GM12891 (cell line): ENCODE results near the gene CBLB.

Experiments used
- POLR2A ChIP-seq: IDR thresholded peaks from 2 replicates; pipeline ENCODE4 v1.6.1; 2011; ENCODE audit warnings: low read depth, low read length, control low read depth
- POLR2AphosphoS5 ChIP-seq: IDR thresholded peaks from 2 replicates; pipeline ENCODE4 v1.6.1; 2011; ENCODE audit warnings: low read depth, low read length, control low read depth
- POU2F2 ChIP-seq: IDR thresholded peaks from 2 replicates; pipeline ENCODE4 v1.6.1; 2011; ENCODE audit warnings: low read depth, mild to moderate bottlenecking, control low read depth, low read length, moderate library complexity
- SPI1 ChIP-seq: IDR thresholded peaks from 2 replicates; pipeline ENCODE4 v1.6.1; 2011; ENCODE audit warnings: low read depth, low read length, control low read depth
- TAF1 ChIP-seq: IDR thresholded peaks from 2 replicates; pipeline ENCODE4 v1.6.1; 2011; ENCODE audit warnings: low read depth, low read length, control low read depth

GRCh38 chr3:105847865-105848264 lies 20.9 kb downstream of the CBLB start:
- TF ChIP-seq POLR2AphosphoS5: no peak
- TF ChIP-seq SPI1: no peak
- no peak for TF ChIP-seq POU2F2
- no peak for TF ChIP-seq TAF1
- TF ChIP-seq POLR2A: no peak
